Measurements from ENCODE around the gene ITSN2.

- no peak for TF ChIP-seq EZH2 (IDR thresholded peaks at IDR 0.05; ENCODE audit: low read length, missing control alignments)
- TF ChIP-seq CTCF (conservative IDR thresholded peaks at IDR 0.05 in 1 of 2, IDR thresholded peaks at IDR 0.05 in 1 of 2; ENCODE audit: low read depth in 1 of 2, low read length in 2 of 2): no peak
Measured at GRCh38 chr2:24272907-24273306, 87.4 kb downstream of the ITSN2 start.
